Measurements from ENCODE around the gene LTA.

DNA sequence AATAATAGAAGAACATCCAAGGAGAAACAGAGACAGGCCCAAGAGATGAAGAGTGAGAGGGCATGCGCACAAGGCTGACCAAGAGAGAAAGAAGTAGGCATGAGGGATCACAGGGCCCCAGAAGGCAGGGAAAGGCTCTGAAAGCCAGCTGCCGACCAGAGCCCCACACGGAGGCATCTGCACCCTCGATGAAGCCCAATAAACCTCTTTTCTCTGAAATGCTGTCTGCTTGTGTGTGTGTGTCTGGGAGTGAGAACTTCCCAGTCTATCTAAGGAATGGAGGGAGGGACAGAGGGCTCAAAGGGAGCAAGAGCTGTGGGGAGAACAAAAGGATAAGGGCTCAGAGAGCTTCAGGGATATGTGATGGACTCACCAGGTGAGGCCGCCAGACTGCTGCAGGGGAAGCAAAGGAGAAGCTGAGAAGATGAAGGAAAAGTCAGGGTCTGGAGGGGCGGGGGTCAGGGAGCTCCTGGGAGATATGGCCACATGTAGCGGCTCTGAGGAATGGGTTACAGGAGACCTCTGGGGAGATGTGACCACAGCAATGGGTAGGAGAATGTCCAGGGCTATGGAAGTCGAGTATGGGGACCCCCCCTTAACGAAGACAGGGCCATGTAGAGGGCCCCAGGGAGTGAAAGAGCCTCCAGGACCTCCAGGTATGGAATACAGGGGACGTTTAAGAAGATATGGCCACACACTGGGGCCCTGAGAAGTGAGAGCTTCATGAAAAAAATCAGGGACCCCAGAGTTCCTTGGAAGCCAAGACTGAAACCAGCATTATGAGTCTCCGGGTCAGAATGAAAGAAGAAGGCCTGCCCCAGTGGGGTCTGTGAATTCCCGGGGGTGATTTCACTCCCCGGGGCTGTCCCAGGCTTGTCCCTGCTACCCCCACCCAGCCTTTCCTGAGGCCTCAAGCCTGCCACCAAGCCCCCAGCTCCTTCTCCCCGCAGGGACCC is 2.3 kb downstream of the LTA start:
- TF ChIP-seq EZH2phosphoT487 (IDR thresholded peaks at IDR 0.05; ENCODE audit: insufficient read depth, low read depth) (no peak), EZH2 (IDR thresholded peaks at IDR 0.05; ENCODE audit: insufficient read depth, poor library complexity, severe bottlenecking) (no peak)

All from GM23248 (cell line).